HCT116 (cell line): ENCODE measurements around the gene TSPAN15. TPM values are rescaled to one million over a fixed set of nuclear protein-coding genes. Genes with fewer than 3 reads are reported as not detected.

Source experiments
- ATAC-seq: fragments of 200-7000 bp; cut with Tn5 transposase; 2 replicates; pipeline ENCODE4 v1.9.1; 2020; ENCODE audit warnings: mild to moderate bottlenecking, moderate library complexity
- BruUV-seq: library from RNA; stranded (reverse); fragments of 400-500 nt; replicated peaks from 2 replicates; lab custom pipeline; 2021; lab: Mats Ljungman, UMichigan
- CTCF ChIA-PET: fragments of 300-600 bp; sonication (Branson Sonifier 250); formaldehyde crosslinking; loops from one replicate; lab custom pipeline; 2021; ENCODE audit warnings: antibody characterized with exemption; lab: Charles Lee
- POLR2A ChIA-PET: fragments of 300-600, 350-600 bp; sonication (Branson Sonifier 250); formaldehyde crosslinking; loops from one replicate; lab custom pipeline; 2021; ENCODE audit warnings: antibody characterized with exemption; lab: Charles Lee
- RAD21 ChIA-PET, 2 experiments: fragments of 300-600 bp; sonication (Branson Sonifier 250); formaldehyde crosslinking; loops; one replicate each; lab custom pipeline; 2023; ENCODE audit warnings: low total read pairs in 2 of 2; ENCODE audit not compliant: uncharacterized antibody in 2 of 2, unreplicated experiment in 2 of 2, low non-redundant PET in 1 of 2; lab: Charles Lee
- DNase-seq: peaks from one replicate; pipeline ENCODE4 v3.0.0-alpha.2; 2010; ENCODE audit warnings: low read depth, low spot score
- H2AFZ ChIP-seq: fragments of 200-600 bp; shearing (Covaris generic), sonication (generic); 2 replicates; pipeline ENCODE4 v1.6.1; 2017; ENCODE audit warnings: low read depth, mixed run types, mixed read lengths, antibody characterized with exemption, low read length; ENCODE audit not compliant: poor library complexity, severe bottlenecking
- H3K27ac ChIP-seq: 2 replicates; pipeline ENCODE4 v1.5.1; 2012; ENCODE audit warnings: low read depth, low read length
- H3K27me3 ChIP-seq: fragments of 200-600 bp; sonication (generic); 2 replicates; pipeline ENCODE4 v1.6.1; 2016; ENCODE audit warnings: mixed run types, low read length, mixed read lengths; ENCODE audit not compliant: insufficient read depth
- H3K36me3 ChIP-seq, 2 experiments: fragments of 200-500 bp in 1 of 2; fragments of 200-600 bp in 1 of 2; sonication (Bioruptor generic) in 1 of 2; sonication (generic) in 1 of 2; 2 replicates each; pipeline versions ENCODE4 v1.5.1 to v1.6.1; 2014 to 2016; ENCODE audit warnings: low read length in 2 of 2, inconsistent platforms in 1 of 2, mixed read lengths in 1 of 2, mixed run types in 1 of 2; ENCODE audit not compliant: insufficient read depth in 2 of 2, control insufficient read depth in 1 of 2
- H3K4me1 ChIP-seq, 2 experiments: fragments of 200-600 bp in 1 of 2; sonication (generic) in 1 of 2; 2 replicates each; pipeline versions ENCODE4 v1.5.1 to v1.6.1; 2012 to 2017; ENCODE audit warnings: low read length in 2 of 2, inconsistent platforms in 1 of 2, mild to moderate bottlenecking in 1 of 2, mixed read lengths in 1 of 2, mixed run types in 1 of 2, moderate library complexity in 1 of 2; ENCODE audit not compliant: insufficient read depth in 2 of 2, control insufficient read depth in 1 of 2
- H3K4me2 ChIP-seq: fragments of 200-600 bp; sonication (generic); 2 replicates; pipeline ENCODE4 v1.6.1; 2017; ENCODE audit warnings: mixed run types, low read length, mixed read lengths
- H3K4me3 ChIP-seq, 2 experiments: fragments of 200-600 bp in 1 of 2; sonication (generic) in 1 of 2; replicated peaks in 1 of 2; 2 replicates each; pipeline ENCODE4 v1.5.1; 2011 to 2016; ENCODE audit warnings: low read length in 2 of 2, control low read depth in 1 of 2, low read depth in 1 of 2, mild to moderate bottlenecking in 1 of 2, mixed read lengths in 1 of 2, mixed run types in 1 of 2
- H3K79me2 ChIP-seq: fragments of 200-600 bp; sonication (generic); 2 replicates; pipeline ENCODE4 v1.6.1; 2017; ENCODE audit warnings: mild to moderate bottlenecking, mixed run types, low read length, moderate library complexity, mixed read lengths; ENCODE audit not compliant: insufficient read depth
- H3K9ac ChIP-seq: fragments of 200-600 bp; sonication (generic); 2 replicates; pipeline ENCODE4 v1.6.1; 2016; ENCODE audit warnings: low read length, mixed read lengths
- H3K9me2 ChIP-seq: fragments of 200-600 bp; sonication (generic), shearing (Covaris generic); 2 replicates; pipeline ENCODE4 v1.6.1; 2017; ENCODE audit warnings: mixed run types, mild to moderate bottlenecking, moderate library complexity; ENCODE audit not compliant: insufficient read depth
- H3K9me3 ChIP-seq, 2 experiments: fragments of 200-500 bp in 1 of 2; fragments of 200-600 bp in 1 of 2; sonication (Bioruptor generic) in 1 of 2; sonication (generic) in 1 of 2; 2 replicates each; pipeline ENCODE4 v1.6.1; 2014 to 2017; ENCODE audit warnings: low read length in 2 of 2, mixed read lengths in 2 of 2, inconsistent platforms in 1 of 2, low read depth in 1 of 2, mild to moderate bottlenecking in 1 of 2, mixed run types in 1 of 2, moderate library complexity in 1 of 2; ENCODE audit not compliant: control insufficient read depth in 1 of 2, insufficient read depth in 1 of 2
- H4K20me1 ChIP-seq: fragments of 200-600 bp; sonication (generic), shearing (Covaris generic); 2 replicates; pipeline ENCODE4 v1.6.1; 2017; ENCODE audit warnings: mixed run types, mild to moderate bottlenecking, moderate library complexity; ENCODE audit not compliant: insufficient read depth
- intact Hi-C: fragments of 100-400 bp; cut with micrococcal nuclease; formaldehyde crosslinking; loops from 2 replicates; pipeline ENCODE4 v1.10.0; 2022
- total RNA-seq: library from RNA; stranded (reverse); gene quantifications from one replicate; pipeline ENCODE4 v1.2.1, GENCODE V29; 2021; ENCODE audit not compliant: unreplicated experiment
- TF ChIP-seq, protein P1 (sequence below): IDR thresholded peaks from 2 replicates; pipeline ENCODE4 v1.6.1; 2011; ENCODE audit warnings: mild to moderate bottlenecking, low read length, moderate library complexity; ENCODE audit not compliant: insufficient replicate concordance; ENCODE audit errors: extremely low read depth
- TF ChIP-seq, protein P2 (sequence below), 3 experiments: fragments of 200-600 bp in 1 of 3; sonication (generic) in 1 of 3; IDR thresholded peaks in 2 of 3; conservative IDR thresholded peaks in 1 of 3; 2 replicates each; pipeline ENCODE4 v1.5.1; 2012 to 2017; ENCODE audit warnings: low read depth in 2 of 3, low read length in 2 of 3, antibody characterized with exemption in 1 of 3, borderline replicate concordance in 1 of 3, control low read depth in 1 of 3, mild to moderate bottlenecking in 1 of 3, mixed read lengths in 1 of 3, mixed run types in 1 of 3, moderate library complexity in 1 of 3; ENCODE audit not compliant: insufficient read depth in 1 of 3
- TF ChIP-seq, protein P3 (sequence below): IDR thresholded peaks from 2 replicates; pipeline ENCODE4 v1.6.1; 2012; ENCODE audit warnings: low read depth

The TSPAN15 gene
- total RNA-seq, 1 experiment from 2014 or later = 16.0 TPM

DNA sequence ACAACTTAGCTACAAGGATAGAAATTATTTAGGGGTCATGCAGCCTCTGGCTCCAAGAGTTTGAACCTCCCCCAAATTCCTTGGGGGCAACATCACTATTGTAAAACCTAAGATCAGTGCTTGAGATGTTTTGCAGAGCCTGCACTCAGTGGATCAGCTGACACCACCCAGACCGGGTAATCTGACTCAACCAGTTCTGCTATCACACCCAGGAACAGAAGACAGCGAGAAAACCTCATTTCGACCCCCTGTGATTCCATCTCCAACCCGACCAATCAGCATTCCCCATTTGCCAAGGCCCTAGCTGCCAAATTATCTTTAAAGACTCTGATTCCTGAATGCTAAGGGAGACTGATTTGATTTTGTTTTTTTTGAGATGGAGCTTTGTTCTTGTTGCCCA lies 39.8 kb upstream of the TSPAN15 start:
- ChIA-PET CTCF (no interaction called here), RAD21 (no interaction called here), POLR2A (no interaction called here)
- Histone ChIP-seq H3K27ac (no peak overlapping the region), H3K9ac (no peak overlapping the region), H3K4me1 (peaks cover 9 to 21% of the 10 kb centered on the region in 2 experiments), H3K4me2 (no peak overlapping the region), H3K79me2 (no peaks in the 10 kb centered on the region)
- no peak for ATAC-seq
- intact Hi-C loops = no loop called here
- BruUV-seq = no TSS peak
- TF ChIP-seq, protein P1, sequence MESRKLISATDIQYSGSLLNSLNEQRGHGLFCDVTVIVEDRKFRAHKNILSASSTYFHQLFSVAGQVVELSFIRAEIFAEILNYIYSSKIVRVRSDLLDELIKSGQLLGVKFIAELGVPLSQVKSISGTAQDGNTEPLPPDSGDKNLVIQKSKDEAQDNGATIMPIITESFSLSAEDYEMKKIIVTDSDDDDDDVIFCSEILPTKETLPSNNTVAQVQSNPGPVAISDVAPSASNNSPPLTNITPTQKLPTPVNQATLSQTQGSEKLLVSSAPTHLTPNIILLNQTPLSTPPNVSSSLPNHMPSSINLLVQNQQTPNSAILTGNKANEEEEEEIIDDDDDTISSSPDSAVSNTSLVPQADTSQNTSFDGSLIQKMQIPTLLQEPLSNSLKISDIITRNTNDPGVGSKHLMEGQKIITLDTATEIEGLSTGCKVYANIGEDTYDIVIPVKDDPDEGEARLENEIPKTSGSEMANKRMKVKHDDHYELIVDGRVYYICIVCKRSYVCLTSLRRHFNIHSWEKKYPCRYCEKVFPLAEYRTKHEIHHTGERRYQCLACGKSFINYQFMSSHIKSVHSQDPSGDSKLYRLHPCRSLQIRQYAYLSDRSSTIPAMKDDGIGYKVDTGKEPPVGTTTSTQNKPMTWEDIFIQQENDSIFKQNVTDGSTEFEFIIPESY = no peak
- TF ChIP-seq, protein P2, sequence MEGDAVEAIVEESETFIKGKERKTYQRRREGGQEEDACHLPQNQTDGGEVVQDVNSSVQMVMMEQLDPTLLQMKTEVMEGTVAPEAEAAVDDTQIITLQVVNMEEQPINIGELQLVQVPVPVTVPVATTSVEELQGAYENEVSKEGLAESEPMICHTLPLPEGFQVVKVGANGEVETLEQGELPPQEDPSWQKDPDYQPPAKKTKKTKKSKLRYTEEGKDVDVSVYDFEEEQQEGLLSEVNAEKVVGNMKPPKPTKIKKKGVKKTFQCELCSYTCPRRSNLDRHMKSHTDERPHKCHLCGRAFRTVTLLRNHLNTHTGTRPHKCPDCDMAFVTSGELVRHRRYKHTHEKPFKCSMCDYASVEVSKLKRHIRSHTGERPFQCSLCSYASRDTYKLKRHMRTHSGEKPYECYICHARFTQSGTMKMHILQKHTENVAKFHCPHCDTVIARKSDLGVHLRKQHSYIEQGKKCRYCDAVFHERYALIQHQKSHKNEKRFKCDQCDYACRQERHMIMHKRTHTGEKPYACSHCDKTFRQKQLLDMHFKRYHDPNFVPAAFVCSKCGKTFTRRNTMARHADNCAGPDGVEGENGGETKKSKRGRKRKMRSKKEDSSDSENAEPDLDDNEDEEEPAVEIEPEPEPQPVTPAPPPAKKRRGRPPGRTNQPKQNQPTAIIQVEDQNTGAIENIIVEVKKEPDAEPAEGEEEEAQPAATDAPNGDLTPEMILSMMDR (IDR thresholded peaks at IDR 0.05 in 2 of 3, conservative IDR thresholded peaks at IDR 0.05 in 1 of 3; ENCODE audit: borderline replicate concordance in 1 of 3, insufficient read depth in 1 of 3, low read depth in 2 of 3, low read length in 2 of 3) = no peak
- TF ChIP-seq, protein P3, sequence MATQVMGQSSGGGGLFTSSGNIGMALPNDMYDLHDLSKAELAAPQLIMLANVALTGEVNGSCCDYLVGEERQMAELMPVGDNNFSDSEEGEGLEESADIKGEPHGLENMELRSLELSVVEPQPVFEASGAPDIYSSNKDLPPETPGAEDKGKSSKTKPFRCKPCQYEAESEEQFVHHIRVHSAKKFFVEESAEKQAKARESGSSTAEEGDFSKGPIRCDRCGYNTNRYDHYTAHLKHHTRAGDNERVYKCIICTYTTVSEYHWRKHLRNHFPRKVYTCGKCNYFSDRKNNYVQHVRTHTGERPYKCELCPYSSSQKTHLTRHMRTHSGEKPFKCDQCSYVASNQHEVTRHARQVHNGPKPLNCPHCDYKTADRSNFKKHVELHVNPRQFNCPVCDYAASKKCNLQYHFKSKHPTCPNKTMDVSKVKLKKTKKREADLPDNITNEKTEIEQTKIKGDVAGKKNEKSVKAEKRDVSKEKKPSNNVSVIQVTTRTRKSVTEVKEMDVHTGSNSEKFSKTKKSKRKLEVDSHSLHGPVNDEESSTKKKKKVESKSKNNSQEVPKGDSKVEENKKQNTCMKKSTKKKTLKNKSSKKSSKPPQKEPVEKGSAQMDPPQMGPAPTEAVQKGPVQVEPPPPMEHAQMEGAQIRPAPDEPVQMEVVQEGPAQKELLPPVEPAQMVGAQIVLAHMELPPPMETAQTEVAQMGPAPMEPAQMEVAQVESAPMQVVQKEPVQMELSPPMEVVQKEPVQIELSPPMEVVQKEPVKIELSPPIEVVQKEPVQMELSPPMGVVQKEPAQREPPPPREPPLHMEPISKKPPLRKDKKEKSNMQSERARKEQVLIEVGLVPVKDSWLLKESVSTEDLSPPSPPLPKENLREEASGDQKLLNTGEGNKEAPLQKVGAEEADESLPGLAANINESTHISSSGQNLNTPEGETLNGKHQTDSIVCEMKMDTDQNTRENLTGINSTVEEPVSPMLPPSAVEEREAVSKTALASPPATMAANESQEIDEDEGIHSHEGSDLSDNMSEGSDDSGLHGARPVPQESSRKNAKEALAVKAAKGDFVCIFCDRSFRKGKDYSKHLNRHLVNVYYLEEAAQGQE = no peak
- TF ChIP-seq, all 23 proteins: peak for 0
- Histone ChIP-seq H2AFZ (no peak overlapping the region), H3K27me3 (no peaks in the 10 kb centered on the region), H4K20me1 (no peaks in the 10 kb centered on the region), H3K36me3 (no peaks in the 10 kb centered on the region), H3K9me2 (no peaks in the 10 kb centered on the region), H3K4me3 (no peak overlapping the region), H3K9me3 (no peaks in the 10 kb centered on the region)
- DNase-seq = no peak
